Esophagus squamous epithelium (tissue), 4 donors: ENCODE measurements around the gene L1TD1.
"Not testable (repeated sequence)": the region's sequence is repeated elsewhere in the genome, so short reads cannot be mapped to it uniquely, and the experiment has no call there.

Experiments
- CTCF ChIP-seq, 6 experiments: fragments of 450-650 bp in 4 of 6; fragments of 200-600 bp in 2 of 6; sonication (generic) in 2 of 6; IDR thresholded peaks; one replicate each; pipeline ENCODE4 v1.5.1; 2016 to 2019; ENCODE audit warnings: antibody characterized with exemption in 6 of 6, mild to moderate bottlenecking in 4 of 6, moderate library complexity in 4 of 6
- POLR2A ChIP-seq, 4 donors: fragments of 450-650 bp; IDR thresholded peaks; one replicate each; pipeline ENCODE4 v1.6.1; 2017; ENCODE audit warnings: antibody characterized with exemption in 4 of 4, mild to moderate bottlenecking in 4 of 4, moderate library complexity in 3 of 4

GRCh38 chr1:62185233-62185632 lies 9.4 kb upstream of the L1TD1 start:
- TF ChIP-seq CTCF, POLR2A (IDR thresholded peaks at IDR 0.05): not testable (repeated sequence)
